SK-N-SH treated with all-trans-retinoic acid at 6 μM for 48 hours (cell line): ENCODE measurements around the gene KCNB1.

Source experiments
- ARNTL ChIP-seq: fragments of 450-650 bp; formaldehyde crosslinking; IDR thresholded peaks from 2 replicates; pipeline ENCODE4 v1.5.0; 2020; ENCODE audit warnings: low read depth, mild to moderate bottlenecking, moderate library complexity, borderline replicate concordance
- CREB5 ChIP-seq: fragments of 250-450 bp; sonication (Bioruptor Pico); IDR thresholded peaks from 2 replicates; pipeline ENCODE4 v1.5.1; 2020; ENCODE audit warnings: low read depth, mild to moderate bottlenecking, moderate library complexity
- OSR1 ChIP-seq: fragments of 250-450 bp; sonication (Bioruptor Pico); IDR thresholded peaks from 2 replicates; pipeline ENCODE4 v1.8.0; 2022; ENCODE audit warnings: moderate library complexity, mild to moderate bottlenecking, inconsistent platforms
- PATZ1 ChIP-seq: fragments of 250-450 bp; sonication (Bioruptor Pico); IDR thresholded peaks from 2 replicates; pipeline ENCODE4 v1.8.0; 2020; ENCODE audit warnings: mild to moderate bottlenecking, moderate library complexity, borderline replicate concordance
- RARB ChIP-seq: fragments of 250-450 bp; sonication (Bioruptor Pico); IDR thresholded peaks from 2 replicates; pipeline ENCODE4 v1.8.0; 2021; ENCODE audit warnings: mild to moderate bottlenecking, moderate library complexity
- SNAI2 ChIP-seq: fragments of 250-450 bp; sonication (Bioruptor Pico); IDR thresholded peaks from 2 replicates; pipeline ENCODE4 v1.5.0; 2020; ENCODE audit warnings: mild to moderate bottlenecking, moderate library complexity
- TCF4 ChIP-seq: fragments of 250-450 bp; sonication (Bioruptor Pico); IDR thresholded peaks from 2 replicates; pipeline ENCODE4 v1.8.0; 2021; ENCODE audit warnings: mild to moderate bottlenecking, moderate library complexity, borderline replicate concordance
- TOX ChIP-seq: fragments of 250-450 bp; sonication (Bioruptor Pico); IDR thresholded peaks from 2 replicates; pipeline ENCODE4 v1.8.0; 2021; ENCODE audit warnings: mild to moderate bottlenecking, moderate library complexity, borderline replicate concordance
- ZC3H10 ChIP-seq: fragments of 250-450 bp; sonication (Bioruptor Pico); IDR thresholded peaks from 2 replicates; pipeline ENCODE4 v1.5.1; 2021; ENCODE audit warnings: mild to moderate bottlenecking, moderate library complexity
- ZFP30 ChIP-seq: fragments of 450-650 bp; formaldehyde crosslinking; IDR thresholded peaks from 2 replicates; pipeline ENCODE4 v1.5.0; 2022; ENCODE audit warnings: mild to moderate bottlenecking, moderate library complexity
- ZNF70 ChIP-seq: fragments of 450-650 bp; formaldehyde crosslinking; IDR thresholded peaks from 2 replicates; pipeline ENCODE4 v1.5.0; 2020; ENCODE audit warnings: mild to moderate bottlenecking, moderate library complexity
- ZNF8 ChIP-seq: fragments of 450-650 bp; formaldehyde crosslinking; IDR thresholded peaks from 2 replicates; pipeline ENCODE4 v1.5.0; 2020; ENCODE audit warnings: mild to moderate bottlenecking, moderate library complexity
- TF ChIP-seq, protein P1 (sequence below): fragments of 250-450 bp; sonication (Bioruptor Pico); IDR thresholded peaks from 2 replicates; pipeline ENCODE4 v1.5.1; 2021; ENCODE audit warnings: mild to moderate bottlenecking, moderate library complexity

- TF ChIP-seq SNAI2 (CRISPR knock-in tag) (no peak), RARB (CRISPR knock-in tag) (no peak), OSR1 (no peak), ZNF8 (CRISPR knock-in tag) (no peak), ZC3H10 (no peak), TCF4 (CRISPR knock-in tag) (no peak), ZFP30 (CRISPR knock-in tag) (no peak), TOX (CRISPR knock-in tag) (no peak), ARNTL (no peak), CREB5 (no peak), PATZ1 (CRISPR knock-in tag) (no peak), ZNF70 (CRISPR knock-in tag) (no peak)
- TF ChIP-seq, protein P1, sequence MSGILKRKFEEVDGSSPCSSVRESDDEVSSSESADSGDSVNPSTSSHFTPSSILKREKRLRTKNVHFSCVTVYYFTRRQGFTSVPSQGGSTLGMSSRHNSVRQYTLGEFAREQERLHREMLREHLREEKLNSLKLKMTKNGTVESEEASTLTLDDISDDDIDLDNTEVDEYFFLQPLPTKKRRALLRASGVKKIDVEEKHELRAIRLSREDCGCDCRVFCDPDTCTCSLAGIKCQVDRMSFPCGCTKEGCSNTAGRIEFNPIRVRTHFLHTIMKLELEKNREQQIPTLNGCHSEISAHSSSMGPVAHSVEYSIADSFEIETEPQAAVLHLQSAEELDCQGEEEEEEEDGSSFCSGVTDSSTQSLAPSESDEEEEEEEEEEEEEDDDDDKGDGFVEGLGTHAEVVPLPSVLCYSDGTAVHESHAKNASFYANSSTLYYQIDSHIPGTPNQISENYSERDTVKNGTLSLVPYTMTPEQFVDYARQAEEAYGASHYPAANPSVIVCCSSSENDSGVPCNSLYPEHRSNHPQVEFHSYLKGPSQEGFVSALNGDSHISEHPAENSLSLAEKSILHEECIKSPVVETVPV (CRISPR knock-in tag), result no peak
Measured at GRCh38 chr20:49431329-49431728, 51.1 kb downstream of the KCNB1 start.
